Stimulated activated CD4-positive, alpha-beta T cell treated with anti-CD3 and anti-CD28 coated beads, Interleukin-15, amount 100 ng/mL, for 24 hours (primary cell): ENCODE measurements around the gene SLC4A11.
A peak's percentile ranks its signal among the peaks of the same experiment; 100 is the strongest.
"Not testable (repeated sequence)": the region's sequence is repeated elsewhere in the genome, so short reads cannot be mapped to it uniquely, and the experiment has no call there.

Experiments used
- DNase-seq: peaks from one replicate; pipeline ENCODE4 v3.0.0-alpha.2; 2020

The SLC4A11 gene

GRCh38 chr20:3199976-3200755 lies 38.8 kb downstream of the SLC4A11 start:
- no peak for DNase-seq

GRCh38 chr20:3199206-3199605 lies 39.8 kb downstream of the SLC4A11 start:
- no peak for DNase-seq

GRCh38 chr20:3195590-3196237 lies 43.3 kb downstream of the SLC4A11 start:
- no peak for DNase-seq

- DNase-seq = no peak
These were observed 44.2 kb downstream of the SLC4A11 start for GRCh38 chr20:3194617-3195280.

- peak; percentile 27 for DNase-seq
These were observed 45.0 kb downstream of the SLC4A11 start for GRCh38 chr20:3193806-3194616.

GRCh38 chr20:3192226-3193015 lies 46.6 kb downstream of the SLC4A11 start:
- no peak for DNase-seq

GRCh38 chr20:3190681-3191111 lies 48.3 kb downstream of the SLC4A11 start:
- no peak for DNase-seq

- no peak for DNase-seq
These were observed 49.3 kb downstream of the SLC4A11 start for GRCh38 chr20:3189561-3190131.

GRCh38 chr20:3188823-3189413 lies 50.1 kb downstream of the SLC4A11 start:
- DNase-seq = no peak

- not testable (repeated sequence) for DNase-seq
These were observed 51.1 kb downstream of the SLC4A11 start for GRCh38 chr20:3187861-3188260.

GRCh38 chr20:3183896-3184612 lies 54.9 kb downstream of the SLC4A11 start:
- DNase-seq = no peak

- not testable (repeated sequence) for DNase-seq
These were observed 56.6 kb downstream of the SLC4A11 start for GRCh38 chr20:3182429-3182828.

GRCh38 chr20:3181270-3181669 lies 57.7 kb downstream of the SLC4A11 start:
- no peak for DNase-seq

- no peak for DNase-seq
These were observed 58.7 kb downstream of the SLC4A11 start for GRCh38 chr20:3180319-3180718.

- no peak for DNase-seq
These were observed 61.1 kb downstream of the SLC4A11 start for GRCh38 chr20:3177746-3178485.
